Measurements from ENCODE around the gene CALHM1. TPM values are rescaled to one million over a fixed set of nuclear protein-coding genes. Genes with fewer than 3 reads are reported as not detected.

CALHM1 gene
- total and polyA plus RNA-seq, 2 experiments from 2014 or later = 0.11 TPM; not detected in 1

- TF ChIP-seq EZH2 (IDR thresholded peaks at IDR 0.05; ENCODE audit: low read depth, unreplicated experiment) = no peak
Observed at GRCh38 chr10:103429647-103430046, 29.1 kb downstream of the CALHM1 start (continued).

GRCh38 chr10:103428989-103429643 lies 29.6 kb downstream of the CALHM1 start:
- Histone ChIP-seq H3K27me3 (ENCODE audit: insufficient read depth) (no peaks in the 10 kb centered on the region), H3F3A (replicated peaks; ENCODE audit: low read depth) (no peaks in the 10 kb centered on the region; the same call in 1 of the 2 replicates), H3K27ac (ENCODE audit: low read depth) (no peak overlapping the region), H3K36me3 (ENCODE audit: insufficient read depth) (peaks cover 77% of the 10 kb centered on the region), H3K9me2 (ENCODE audit: insufficient read depth) (no peaks in the 10 kb centered on the region), H3K4me1 (ENCODE audit: insufficient read depth) (no peaks in the 10 kb centered on the region), H3K79me2 (replicated peaks; ENCODE audit: insufficient read depth) (no peaks in the 10 kb centered on the region), H2AFZ (no peak overlapping the region), H4K20me1 (replicated peaks; ENCODE audit: insufficient read depth) (peaks cover 33% of the 10 kb centered on the region), H3K4me3 (no peak overlapping the region), H3K4me2 (no peak overlapping the region)
- Mint-ChIP-seq H3K36me3 (ENCODE audit: low read depth) (peaks cover 94% of the 10 kb centered on the region), H3K4me3 (no peak overlapping the region), H3K27me3 (ENCODE audit: insufficient read depth, low read depth, poor library complexity) (peaks cover 7% of the 10 kb centered on the region), H3K9me3 (no peaks in the 10 kb centered on the region), H3K27ac (no peak overlapping the region), H3K4me1 (no peaks in the 10 kb centered on the region)
- DNase-seq (ENCODE audit: low spot score) (no peak), ATAC-seq (no peak)
- TF ChIP-seq STAT1 (IDR thresholded peaks at IDR 0.05; ENCODE audit: unreplicated experiment) (no peak), ZNF331 (CRISPR knock-in tag; IDR thresholded peaks at IDR 0.05; ENCODE audit: low read depth) (no peak), REST (IDR thresholded peaks at IDR 0.05; ENCODE audit: unreplicated experiment) (no peak), EZH2 (IDR thresholded peaks at IDR 0.05; ENCODE audit: low read depth, unreplicated experiment) (no peak), CREB1 (CRISPR knock-in tag; IDR thresholded peaks at IDR 0.05; ENCODE audit: low read depth) (no peak), JUNB (IDR thresholded peaks at IDR 0.05; ENCODE audit: unreplicated experiment) (no peak), ZNF462 (CRISPR knock-in tag; IDR thresholded peaks at IDR 0.05) (no peak)
- TF ChIP-seq, protein P1, sequence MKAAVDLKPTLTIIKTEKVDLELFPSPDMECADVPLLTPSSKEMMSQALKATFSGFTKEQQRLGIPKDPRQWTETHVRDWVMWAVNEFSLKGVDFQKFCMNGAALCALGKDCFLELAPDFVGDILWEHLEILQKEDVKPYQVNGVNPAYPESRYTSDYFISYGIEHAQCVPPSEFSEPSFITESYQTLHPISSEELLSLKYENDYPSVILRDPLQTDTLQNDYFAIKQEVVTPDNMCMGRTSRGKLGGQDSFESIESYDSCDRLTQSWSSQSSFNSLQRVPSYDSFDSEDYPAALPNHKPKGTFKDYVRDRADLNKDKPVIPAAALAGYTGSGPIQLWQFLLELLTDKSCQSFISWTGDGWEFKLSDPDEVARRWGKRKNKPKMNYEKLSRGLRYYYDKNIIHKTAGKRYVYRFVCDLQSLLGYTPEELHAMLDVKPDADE (IDR thresholded peaks at IDR 0.05) = no peak
